ENCODE data around the gene KPNA1.

DNA sequence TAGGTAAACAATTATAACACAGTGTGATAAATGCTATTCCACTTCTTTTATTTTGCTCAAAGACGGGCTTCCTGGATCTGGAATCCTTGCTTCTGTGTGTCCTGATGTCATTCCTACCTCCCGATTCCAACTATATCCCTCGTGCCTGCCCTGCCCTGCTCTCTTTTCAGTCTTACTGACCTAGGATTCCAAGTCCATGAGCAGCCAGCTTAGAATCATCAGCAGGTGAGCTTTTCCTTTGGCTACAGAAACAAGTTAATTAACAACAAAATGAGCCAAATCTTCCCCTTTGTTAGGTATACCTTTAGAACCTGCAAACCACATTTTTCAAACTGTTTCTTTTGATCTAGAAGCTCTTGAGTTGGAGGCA, 21.9 kb upstream of the KPNA1 start:
- TF ChIP-seq, protein P1, sequence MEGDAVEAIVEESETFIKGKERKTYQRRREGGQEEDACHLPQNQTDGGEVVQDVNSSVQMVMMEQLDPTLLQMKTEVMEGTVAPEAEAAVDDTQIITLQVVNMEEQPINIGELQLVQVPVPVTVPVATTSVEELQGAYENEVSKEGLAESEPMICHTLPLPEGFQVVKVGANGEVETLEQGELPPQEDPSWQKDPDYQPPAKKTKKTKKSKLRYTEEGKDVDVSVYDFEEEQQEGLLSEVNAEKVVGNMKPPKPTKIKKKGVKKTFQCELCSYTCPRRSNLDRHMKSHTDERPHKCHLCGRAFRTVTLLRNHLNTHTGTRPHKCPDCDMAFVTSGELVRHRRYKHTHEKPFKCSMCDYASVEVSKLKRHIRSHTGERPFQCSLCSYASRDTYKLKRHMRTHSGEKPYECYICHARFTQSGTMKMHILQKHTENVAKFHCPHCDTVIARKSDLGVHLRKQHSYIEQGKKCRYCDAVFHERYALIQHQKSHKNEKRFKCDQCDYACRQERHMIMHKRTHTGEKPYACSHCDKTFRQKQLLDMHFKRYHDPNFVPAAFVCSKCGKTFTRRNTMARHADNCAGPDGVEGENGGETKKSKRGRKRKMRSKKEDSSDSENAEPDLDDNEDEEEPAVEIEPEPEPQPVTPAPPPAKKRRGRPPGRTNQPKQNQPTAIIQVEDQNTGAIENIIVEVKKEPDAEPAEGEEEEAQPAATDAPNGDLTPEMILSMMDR (IDR thresholded peaks at IDR 0.05; ENCODE audit: poor library complexity), result no peak
- TF ChIP-seq EZH2phosphoT487 (IDR thresholded peaks at IDR 0.05; ENCODE audit: low read depth, severe bottlenecking, unreplicated experiment), result no peak

Measured in hepatocyte (in vitro differentiated cells).